Smooth muscle cell (in vitro differentiated cells): Measurements from ENCODE around the gene MT1A. TPM values are rescaled to one million over a fixed set of nuclear protein-coding genes. Genes with fewer than 3 reads are reported as not detected.
"Not testable (repeated sequence)": the region's sequence is repeated elsewhere in the genome, so short reads cannot be mapped to it uniquely, and the experiment has no call there.

Experiments
- DNase-seq: peaks from one replicate; lab custom pipeline; 2025; ENCODE audit not compliant: unreplicated experiment; lab: John Stamatoyannopoulos, UW
- H2AFZ ChIP-seq: fragments of 200-600 bp; sonication (generic); 2 replicates; pipeline ENCODE4 v1.6.0; 2016; ENCODE audit warnings: antibody characterized with exemption, low read depth, mild to moderate bottlenecking
- H3F3A ChIP-seq: fragments of 200-600 bp; sonication (generic); 2 replicates; pipeline ENCODE4 v1.6.0; 2017; ENCODE audit warnings: antibody characterized with exemption, low read depth
- H3K27ac ChIP-seq: fragments of 200-600 bp; sonication (generic); 2 replicates; pipeline ENCODE4 v1.5.1; 2016; ENCODE audit warnings: low read depth, mild to moderate bottlenecking
- H3K27me3 ChIP-seq: fragments of 200-600 bp; sonication (generic); 2 replicates; pipeline ENCODE4 v1.6.1; 2016; ENCODE audit warnings: low read depth, mild to moderate bottlenecking
- H3K36me3 ChIP-seq: fragments of 200-600 bp; sonication (generic); 2 replicates; pipeline ENCODE4 v1.5.1; 2016; ENCODE audit warnings: low read depth
- H3K4me1 ChIP-seq: fragments of 200-600 bp; sonication (generic); 2 replicates; pipeline ENCODE4 v1.5.1; 2016; ENCODE audit warnings: low read depth
- H3K4me2 ChIP-seq: fragments of 200-600 bp; sonication (generic); 2 replicates; pipeline ENCODE4 v1.6.0; 2016; ENCODE audit warnings: mild to moderate bottlenecking
- H3K4me3 ChIP-seq: fragments of 200-600 bp; sonication (generic); 2 replicates; pipeline ENCODE4 v1.5.1; 2016; ENCODE audit warnings: mild to moderate bottlenecking
- H3K79me2 ChIP-seq: fragments of 200-600 bp; sonication (generic); 2 replicates; pipeline ENCODE4 v1.6.0; 2016; ENCODE audit warnings: low read depth, mild to moderate bottlenecking
- H3K9ac ChIP-seq: fragments of 200-600 bp; sonication (generic); 2 replicates; pipeline ENCODE4 v1.6.0; 2016; ENCODE audit warnings: low read depth
- H3K9me3 ChIP-seq: fragments of 200-600 bp; sonication (generic); replicated peaks from 2 replicates; pipeline ENCODE4 v1.5.1; 2016; ENCODE audit warnings: low read depth
- H4K20me1 ChIP-seq: fragments of 200-600 bp; sonication (generic); 2 replicates; pipeline ENCODE4 v1.6.0; 2016; ENCODE audit warnings: low read depth
- CTCF ChIP-seq: fragments of 200-600 bp; sonication (generic); IDR thresholded peaks from 2 replicates; pipeline ENCODE4 v1.5.1; 2017; ENCODE audit warnings: borderline replicate concordance, mild to moderate bottlenecking, antibody characterized with exemption; ENCODE audit not compliant: insufficient read depth, poor library complexity, severe bottlenecking
- WGBS: methylation state at CpG from one replicate; pipeline ENCODE4 v1.1.7; 2016; ENCODE audit warnings: low lambda C conversion rate; 5-methylcytosine and 5-hydroxymethylcytosine counted together
- polyA plus RNA-seq: library from polyadenylated mRNA; unstranded; fragments of >200 nt; fragmentation: Nextera tagmentation; extraction: Ambion mirVana; gene quantifications from 2 replicates; pipeline ENCODE4 v1.2.1, GENCODE V29; 2016
- total RNA-seq: library from RNA; depleted of rRNA; stranded (reverse); fragments of >200 nt; gene quantifications from 2 replicates; pipeline ENCODE4 v1.2.3, GENCODE V29; 2014

Gene MT1A
- total and polyA plus RNA-seq, 2 experiments from 2014 or later, result not detected

GRCh38 chr16:56670620-56670934, 32.1 kb downstream of the MT1A start:
- Histone ChIP-seq H3K4me1 (no peaks in the 10 kb centered on the region), H3K9ac (no peak overlapping the region), H3K9me3 (no peaks in the 10 kb centered on the region), H3K79me2 (no peaks in the 10 kb centered on the region), H2AFZ (no peak overlapping the region), H3K36me3 (no peaks in the 10 kb centered on the region), H3K4me3 (no peak overlapping the region), H3F3A (no peaks in the 10 kb centered on the region), H3K4me2 (no peak overlapping the region), H3K27ac (no peak overlapping the region), H4K20me1 (no peaks in the 10 kb centered on the region), H3K27me3 (peaks cover 100% of the 10 kb centered on the region)
- TF ChIP-seq CTCF, result no peak
- 54% methylated on average over 2 of the region's 2 CpGs for WGBS
- DNase-seq, result no peak

DNA sequence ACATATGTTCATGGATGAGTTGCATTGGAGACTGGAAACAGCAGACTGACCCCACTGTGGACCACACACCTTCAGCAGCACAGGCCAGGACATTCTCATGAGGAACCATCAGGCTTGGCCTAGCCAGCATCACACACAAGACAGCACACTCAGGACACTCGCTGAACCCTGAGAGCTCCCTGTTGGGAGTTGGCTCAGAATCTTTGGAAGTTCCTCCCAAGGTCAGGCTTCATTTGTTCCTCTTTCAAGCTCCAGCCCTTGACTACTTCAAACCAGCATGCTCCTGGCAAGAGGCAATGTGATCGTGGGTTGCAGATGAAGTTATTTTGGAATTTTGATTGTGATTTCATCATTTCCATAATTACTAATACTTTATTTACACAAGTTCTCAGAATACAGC, 33.2 kb downstream of the MT1A start:
- 79% methylated on average over 2 of the region's 2 CpGs for WGBS
- not testable (repeated sequence) for H3F3A ChIP-seq, H3K9me3 ChIP-seq, H3K27ac ChIP-seq, H3K4me2 ChIP-seq, H3K9ac ChIP-seq, H3K36me3 ChIP-seq, H4K20me1 ChIP-seq, H3K4me3 ChIP-seq, H3K79me2 ChIP-seq, DNase-seq, H3K4me1 ChIP-seq, H2AFZ ChIP-seq
- H3K27me3 ChIP-seq, result peaks cover 100% of the 10 kb centered on the region

DNA sequence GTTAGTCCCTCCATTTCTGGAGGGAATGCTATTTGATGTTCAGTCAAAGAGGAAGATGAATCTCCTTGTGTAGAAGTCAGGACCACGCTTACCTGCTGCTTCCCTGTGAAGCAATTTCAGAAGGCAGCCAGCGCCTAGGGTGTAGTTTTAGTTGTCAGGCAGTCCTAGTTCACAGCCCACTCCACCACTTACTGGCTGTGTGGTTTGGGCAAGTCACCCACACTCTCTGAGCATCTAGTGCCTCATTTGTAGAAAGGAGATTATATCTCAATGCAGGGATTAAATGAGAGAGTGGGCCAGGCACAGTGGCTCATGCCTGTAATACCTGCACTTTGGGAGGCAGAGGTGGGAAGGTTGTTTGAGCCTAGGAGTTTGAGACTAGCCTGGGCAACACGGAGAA, 33.7 kb downstream of the MT1A start:
- not testable (repeated sequence) for H3K27ac ChIP-seq, H3K4me3 ChIP-seq, DNase-seq, H3K9me3 ChIP-seq, H3K4me2 ChIP-seq, H3F3A ChIP-seq, H4K20me1 ChIP-seq, H3K79me2 ChIP-seq, H3K4me1 ChIP-seq, H3K9ac ChIP-seq, H3K36me3 ChIP-seq, H2AFZ ChIP-seq
- 81% methylated on average over 3 of the region's 3 CpGs for WGBS
- peaks cover 100% of the 10 kb centered on the region for H3K27me3 ChIP-seq

GRCh38 chr16:56672761-56673536, 34.5 kb downstream of the MT1A start:
- Histone ChIP-seq H3K79me2 (no peaks in the 10 kb centered on the region), H3K27me3 (peaks cover 100% of the 10 kb centered on the region), H3K9me3 (no peaks in the 10 kb centered on the region), H3K27ac (no peak overlapping the region), H4K20me1 (no peaks in the 10 kb centered on the region), H3K36me3 (no peaks in the 10 kb centered on the region), H3K9ac (no peak overlapping the region), H3K4me3 (no peak overlapping the region), H3K4me2 (no peak overlapping the region), H3F3A (no peaks in the 10 kb centered on the region), H3K4me1 (no peaks in the 10 kb centered on the region), H2AFZ (no peak overlapping the region)
- DNase-seq, result no peak
- no peak for TF ChIP-seq CTCF
- WGBS, result 74% methylated on average over 11 of the region's 11 CpGs
